SK-N-SH (cell line): Measurements from ENCODE around the gene B4GALNT4. TPM values are rescaled to one million over a fixed set of nuclear protein-coding genes. Genes with fewer than 3 reads are reported as not detected.
A peak's percentile ranks its signal among the peaks of the same experiment; 100 is the strongest.

Experiments
- CTCF ChIA-PET: fragments of 300-600, 350-600 bp; formaldehyde crosslinking; extraction: SDS; loops from one replicate; lab custom pipeline; 2021; lab: Yijun Ruan, JAX
- POLR2A ChIA-PET: fragments of 350-600 bp; sonication (Branson Sonifier 250); formaldehyde crosslinking; extraction: SDS; loops from one replicate; lab custom pipeline; 2020; ENCODE audit warnings: antibody characterized with exemption, inconsistent platforms; lab: Yijun Ruan, JAX
- DNase-seq: peaks from one replicate; pipeline ENCODE4 v3.0.0; 2012
- H2AFZ ChIP-seq: fragments of 200-600 bp; sonication (generic); 2 replicates; pipeline ENCODE4 v1.8.1; 2016; ENCODE audit warnings: antibody characterized with exemption, mild to moderate bottlenecking, low read depth
- H3F3A ChIP-seq: fragments of 200-600 bp; sonication (generic); replicated peaks from 2 replicates; pipeline ENCODE3; 2016; ENCODE audit warnings: antibody characterized with exemption, mild to moderate bottlenecking; ENCODE audit not compliant: insufficient read depth
- H3K27ac ChIP-seq, 2 experiments: fragments of 200-500 bp in 1 of 2; fragments of 200-600 bp in 1 of 2; sonication (Bioruptor generic) in 1 of 2; sonication (generic), shearing (Covaris generic) in 1 of 2; 2 replicates each; pipeline versions ENCODE4 v1.5.1 to v1.6.1; 2014 to 2016; ENCODE audit warnings: low read depth in 2 of 2, inconsistent platforms in 1 of 2, low read length in 1 of 2, mild to moderate bottlenecking in 1 of 2, mixed read lengths in 1 of 2
- H3K27me3 ChIP-seq: fragments of 200-600 bp; sonication (generic), shearing (Covaris generic); 2 replicates; pipeline ENCODE4 v1.6.1; 2016; ENCODE audit warnings: mixed run types; ENCODE audit not compliant: insufficient read depth
- H3K36me3 ChIP-seq, 2 experiments: fragments of 200-500 bp in 1 of 2; fragments of 200-600 bp in 1 of 2; sonication (Bioruptor generic) in 1 of 2; sonication (generic) in 1 of 2; replicated peaks in 1 of 2; 2 replicates each; pipeline versions ENCODE3 to v1.5.1; 2014 to 2016; ENCODE audit warnings: low read length in 1 of 2, mild to moderate bottlenecking in 1 of 2; ENCODE audit not compliant: insufficient read depth in 2 of 2, control insufficient read depth in 1 of 2
- H3K4me1 ChIP-seq, 2 experiments: fragments of 200-500 bp in 1 of 2; fragments of 200-600 bp in 1 of 2; sonication (Bioruptor generic) in 1 of 2; sonication (generic), shearing (Covaris generic) in 1 of 2; 2 replicates each; pipeline versions ENCODE4 v1.5.1 to v1.6.1; 2014 to 2016; ENCODE audit warnings: low read depth in 1 of 2, low read length in 1 of 2, mixed run types in 1 of 2; ENCODE audit not compliant: insufficient read depth in 2 of 2, control insufficient read depth in 1 of 2
- H3K4me2 ChIP-seq: fragments of 200-600 bp; sonication (generic), shearing (Covaris generic); 2 replicates; pipeline ENCODE4 v1.6.1; 2017; ENCODE audit warnings: mixed run types
- H3K4me3 ChIP-seq, 2 experiments: fragments of 200-500 bp in 1 of 2; fragments of 200-600 bp in 1 of 2; sonication (Bioruptor generic) in 1 of 2; sonication (generic), shearing (Covaris generic) in 1 of 2; 2 replicates each; pipeline versions ENCODE4 v1.5.1 to v1.8.1; 2014 to 2016; ENCODE audit warnings: low read depth in 2 of 2, inconsistent platforms in 1 of 2, low read length in 1 of 2, mild to moderate bottlenecking in 1 of 2, mixed read lengths in 1 of 2, moderate library complexity in 1 of 2
- H3K79me2 ChIP-seq: fragments of 200-600 bp; sonication (generic); 2 replicates; pipeline ENCODE4 v1.8.1; 2017; ENCODE audit warnings: mild to moderate bottlenecking; ENCODE audit not compliant: insufficient read depth
- H3K9ac ChIP-seq: fragments of 200-600 bp; sonication (generic); 2 replicates; pipeline ENCODE4 v1.6.1; 2017; ENCODE audit warnings: mixed run types
- H3K9me2 ChIP-seq: fragments of 200-600 bp; sonication (generic); 2 replicates; pipeline ENCODE4 v1.6.1; 2017; ENCODE audit warnings: mixed run types
- H3K9me3 ChIP-seq: fragments of 200-600 bp; sonication (generic); 2 replicates; pipeline ENCODE4 v1.6.1; 2017; ENCODE audit warnings: mixed run types, mild to moderate bottlenecking, moderate library complexity
- H4K20me1 ChIP-seq: fragments of 200-600 bp; sonication (generic); 2 replicates; pipeline ENCODE4 v1.6.1; 2017; ENCODE audit warnings: mild to moderate bottlenecking, mixed run types; ENCODE audit not compliant: insufficient read depth
- CTCF ChIP-seq: fragments of 200-600 bp; sonication (generic); IDR thresholded peaks from 2 replicates; pipeline ENCODE4 v1.6.1; 2017; ENCODE audit warnings: antibody characterized with exemption, mild to moderate bottlenecking, moderate library complexity
- FOXJ3 ChIP-seq: sonication (generic); formaldehyde crosslinking; IDR thresholded peaks from 2 replicates; pipeline ENCODE4 v1.5.1; 2020; ENCODE audit warnings: mild to moderate bottlenecking, missing genetic modification reagents
- FOXM1 ChIP-seq: IDR thresholded peaks from 2 replicates; pipeline ENCODE4 v1.4.0; 2012; ENCODE audit warnings: low read depth, mild to moderate bottlenecking
- GABPA ChIP-seq: IDR thresholded peaks from 2 replicates; pipeline ENCODE4 v1.4.0; 2012; ENCODE audit warnings: low read depth, mild to moderate bottlenecking
- MEF2A ChIP-seq: IDR thresholded peaks from 2 replicates; pipeline ENCODE4 v1.4.0; 2012; ENCODE audit warnings: low read depth, borderline replicate concordance
- REST ChIP-seq: IDR thresholded peaks from 2 replicates; pipeline ENCODE4 v1.6.1; 2012; ENCODE audit warnings: mild to moderate bottlenecking, low read depth, low read length, moderate library complexity
- whole genome bisulfite sequencing: methylation state at CpG from one replicate; pipeline ENCODE4 v1.1.6; 2017; ENCODE audit warnings: low lambda C conversion rate; 5-methylcytosine and 5-hydroxymethylcytosine counted together
- polyA plus RNA-seq, 3 experiments: library from polyadenylated mRNA; depleted of rRNA; stranded (reverse); fragments of >200 nt; gene quantifications; 2 replicates each; pipeline ENCODE4 v1.2.3, GENCODE V29; 2012

The B4GALNT4 gene
- polyA plus RNA-seq, 1 of the 3 experiments (the other 2 are of a cell fraction) = 66.7 TPM

- Histone ChIP-seq H4K20me1 (no peaks in the 10 kb centered on the region), H3K79me2 (no peaks in the 10 kb centered on the region), H3F3A (peaks cover 6% of the 10 kb centered on the region), H3K27ac (no peak overlapping the region), H3K27me3 (no peaks in the 10 kb centered on the region), H3K9me2 (no peaks in the 10 kb centered on the region), H3K4me1 (peaks cover 0 to 27% of the 10 kb centered on the region in 2 experiments; a peak in 1 of 4 replicates), H3K9me3 (no peaks in the 10 kb centered on the region), H3K4me2 (peak overlapping the region; percentile 67; the same call in 1 of the 2 replicates), H2AFZ (no peak overlapping the region), H3K36me3 (peaks cover 0 to 2% of the 10 kb centered on the region in 2 experiments), H3K9ac (no peak overlapping the region), H3K4me3 (no peak overlapping the region)
- DNase-seq = peak; percentile 40
- no peak for TF ChIP-seq GABPA
- TF ChIP-seq FOXM1 = no peak
- no peak for TF ChIP-seq MEF2A
- no peak for TF ChIP-seq FOXJ3 (CRISPR knock-in tag)
- TF ChIP-seq CTCF = no peak
- no peak for TF ChIP-seq REST
- WGBS = 57% methylated on average over 7 of the region's 7 CpGs
- ChIA-PET CTCF (interaction anchor here (0.9 to 2.7 kb wide), 8 partner anchors 12 to 117 kb away, joined by 3 to 12 read pairs (median 6); no protein-coding TSS in a partner anchor), POLR2A (no interaction called here)
Measured at GRCh38 chr11:367956-368413, 1.3 kb upstream of the B4GALNT4 start.

- H3K36me3 ChIP-seq = peaks cover 0 to 8% of the 10 kb centered on the region in 2 experiments
- no peaks in the 10 kb centered on the region for H4K20me1 ChIP-seq
- CTCF ChIA-PET = interaction anchor here (0.9 to 2.7 kb wide), 8 partner anchors 9 to 118 kb away, joined by 3 to 12 read pairs (median 6); no protein-coding TSS in a partner anchor
- no peak overlapping the region for H3K9ac ChIP-seq
- peaks cover 6% of the 10 kb centered on the region for H3F3A ChIP-seq
- H3K9me2 ChIP-seq = no peaks in the 10 kb centered on the region
- WGBS = 4% methylated on average over 31 of the region's 61 CpGs
- peak overlapping the region; percentile 41 to 63; a peak in 3 of 4 replicates for H3K4me3 ChIP-seq
- H3K9me3 ChIP-seq = no peaks in the 10 kb centered on the region
- H3K27me3 ChIP-seq = no peaks in the 10 kb centered on the region
- peak; percentile 80; the same call in 1 of the 2 replicates for TF ChIP-seq REST
- no peak for TF ChIP-seq MEF2A
- peaks cover 0 to 27% of the 10 kb centered on the region in 2 experiments; a peak in 1 of 4 replicates for H3K4me1 ChIP-seq
- H3K79me2 ChIP-seq = no peaks in the 10 kb centered on the region
- no peak overlapping the region for H2AFZ ChIP-seq
- peak; percentile 67 for DNase-seq
- POLR2A ChIA-PET = no interaction called here
- peak overlapping the region; percentile 67 for H3K4me2 ChIP-seq
- H3K27ac ChIP-seq = peak overlapping the region in 1 of 2 experiments; percentile 39; a peak in 1 of 4 replicates
Measured at GRCh38 chr11:368414-369335, 624 bp upstream of the B4GALNT4 start.
